Endothelial cell (in vitro differentiated cells): Measurements from ENCODE around the gene ZNF648. TPM values are rescaled to one million over a fixed set of nuclear protein-coding genes. Genes with fewer than 3 reads are reported as not detected.
A peak's percentile ranks its signal among the peaks of the same experiment; 100 is the strongest.

Experiments used
- DNase-seq: peaks from one replicate; pipeline ENCODE4 v3.0.0; 2021; ENCODE audit warnings: low spot score
- H3K27ac Mint-ChIP-seq: one replicate; pipeline ENCODE4 v1.8.0; 2021; ENCODE audit warnings: mixed read lengths, inconsistent platforms; ENCODE audit not compliant: unreplicated experiment
- H3K27me3 Mint-ChIP-seq: one replicate; pipeline ENCODE4 v1.8.0; 2021; ENCODE audit warnings: mild to moderate bottlenecking, moderate library complexity, mixed read lengths, inconsistent platforms; ENCODE audit not compliant: unreplicated experiment
- H3K36me3 Mint-ChIP-seq: one replicate; pipeline ENCODE4 v1.8.0; 2021; ENCODE audit warnings: mild to moderate bottlenecking, low read depth, mixed read lengths, inconsistent platforms; ENCODE audit not compliant: unreplicated experiment
- H3K4me1 Mint-ChIP-seq: one replicate; pipeline ENCODE4 v1.8.0; 2021; ENCODE audit warnings: mild to moderate bottlenecking, mixed read lengths, inconsistent platforms; ENCODE audit not compliant: unreplicated experiment
- H3K4me3 Mint-ChIP-seq: one replicate; pipeline ENCODE4 v1.8.0; 2021; ENCODE audit warnings: mild to moderate bottlenecking, mixed read lengths, inconsistent platforms; ENCODE audit not compliant: unreplicated experiment
- H3K9me3 Mint-ChIP-seq: one replicate; pipeline ENCODE4 v1.8.0; 2021; ENCODE audit warnings: mixed read lengths, inconsistent platforms; ENCODE audit not compliant: unreplicated experiment
- CTCF ChIP-seq: fragments of 200-600 bp; sonication (generic); IDR thresholded peaks from one replicate; pipeline ENCODE4 v1.5.0; 2021; ENCODE audit warnings: antibody characterized with exemption; ENCODE audit not compliant: unreplicated experiment
- total RNA-seq: library from RNA; stranded (reverse); fragmentation: NEBNext Ultra II Directional; extraction: Animal tissue kit (Norgen Biotek cat#: 25700); gene quantifications from one replicate; pipeline ENCODE4 v1.2.1, GENCODE V29; 2021; ENCODE audit not compliant: unreplicated experiment

ZNF648 gene
- total RNA-seq, 1 donor from 2014 or later = not detected

- no peak for TF ChIP-seq CTCF
- no peak overlapping the region for H3K4me3 Mint-ChIP-seq
- H3K4me1 Mint-ChIP-seq = peaks cover 13% of the 10 kb centered on the region
- no peaks in the 10 kb centered on the region for H3K36me3 Mint-ChIP-seq
- no peak for DNase-seq
- H3K27ac Mint-ChIP-seq = no peak overlapping the region
- H3K27me3 Mint-ChIP-seq = peaks cover 4% of the 10 kb centered on the region
- H3K9me3 Mint-ChIP-seq = no peaks in the 10 kb centered on the region
Observed at GRCh38 chr1:182086136-182086535, 24.6 kb upstream of the ZNF648 start.

GRCh38 chr1:182085726-182086125 lies 24.2 kb upstream of the ZNF648 start:
- Mint-ChIP-seq H3K27me3 (peaks cover 4% of the 10 kb centered on the region), H3K27ac (no peak overlapping the region), H3K4me3 (no peak overlapping the region), H3K9me3 (no peaks in the 10 kb centered on the region), H3K36me3 (no peaks in the 10 kb centered on the region), H3K4me1 (peaks cover 13% of the 10 kb centered on the region)
- no peak for DNase-seq
- TF ChIP-seq CTCF = no peak

GRCh38 chr1:182084487-182085316 lies 23.2 kb upstream of the ZNF648 start:
- Mint-ChIP-seq H3K27me3 (peaks cover 4% of the 10 kb centered on the region), H3K4me1 (peaks cover 13% of the 10 kb centered on the region), H3K36me3 (no peaks in the 10 kb centered on the region), H3K4me3 (no peak overlapping the region), H3K27ac (peak overlapping the region; percentile 17), H3K9me3 (no peaks in the 10 kb centered on the region)
- peak; percentile 94 for DNase-seq
- TF ChIP-seq CTCF = peak; percentile 61

- Mint-ChIP-seq H3K9me3 (no peaks in the 10 kb centered on the region), H3K4me1 (peaks cover 13% of the 10 kb centered on the region), H3K4me3 (no peak overlapping the region), H3K27ac (no peak overlapping the region), H3K27me3 (peaks cover 4% of the 10 kb centered on the region), H3K36me3 (no peaks in the 10 kb centered on the region)
- TF ChIP-seq CTCF = no peak
- no peak for DNase-seq
Observed at GRCh38 chr1:182083851-182084486, 22.5 kb upstream of the ZNF648 start.

GRCh38 chr1:182080955-182081582 lies 19.6 kb upstream of the ZNF648 start:
- Mint-ChIP-seq H3K36me3 (no peaks in the 10 kb centered on the region), H3K27ac (no peak overlapping the region), H3K4me1 (peaks cover 5% of the 10 kb centered on the region), H3K27me3 (peaks cover 2% of the 10 kb centered on the region), H3K9me3 (no peaks in the 10 kb centered on the region), H3K4me3 (no peak overlapping the region)
- peak; percentile 58 for TF ChIP-seq CTCF
- peak; percentile 53 for DNase-seq
